Germinal center (tissue), 1 donor: ENCODE measurements around the gene SVIL.
"Not testable (repeated sequence)": the region's sequence is repeated elsewhere in the genome, so short reads cannot be mapped to it uniquely, and the experiment has no call there.

Source experiments
- DNase-seq: peaks from one replicate; pipeline ENCODE4 v3.0.0; 2012; ENCODE audit warnings: mixed read lengths, low spot score

SVIL gene

GRCh38 chr10:29649561-29650551 is 15.1 kb upstream of the SVIL start:
- DNase-seq: no peak

GRCh38 chr10:29648983-29649268 is 14.2 kb upstream of the SVIL start:
- DNase-seq: no peak

GRCh38 chr10:29648114-29648982 is 13.6 kb upstream of the SVIL start:
- no peak for DNase-seq

- no peak for DNase-seq
Measured at GRCh38 chr10:29647478-29647877, 12.7 kb upstream of the SVIL start.

GRCh38 chr10:29646960-29647461 is 12.2 kb upstream of the SVIL start:
- no peak for DNase-seq

GRCh38 chr10:29646238-29646902 is 11.6 kb upstream of the SVIL start:
- no peak for DNase-seq

GRCh38 chr10:29643771-29644501 is 9.2 kb upstream of the SVIL start:
- DNase-seq: no peak

GRCh38 chr10:29642990-29643389 is 8.2 kb upstream of the SVIL start:
- DNase-seq: no peak

- no peak for DNase-seq
Measured at GRCh38 chr10:29637537-29637936, 2.8 kb upstream of the SVIL start.

GRCh38 chr10:29636178-29636577 is 1.4 kb upstream of the SVIL start:
- no peak for DNase-seq

- no peak for DNase-seq
Measured at GRCh38 chr10:29635711-29636144, 957 bp upstream of the SVIL start.

- no peak for DNase-seq
Measured at GRCh38 chr10:29634105-29634504, 666 bp downstream of the SVIL start.

GRCh38 chr10:29631049-29631339 is 3.8 kb downstream of the SVIL start:
- DNase-seq: no peak

- no peak for DNase-seq
Measured at GRCh38 chr10:29630205-29631048, 4.3 kb downstream of the SVIL start.

- no peak for DNase-seq
Measured at GRCh38 chr10:29628912-29629526, 5.8 kb downstream of the SVIL start.

- DNase-seq: no peak
Measured at GRCh38 chr10:29628311-29628710, 6.5 kb downstream of the SVIL start.

GRCh38 chr10:29627201-29628132 is 7.3 kb downstream of the SVIL start:
- DNase-seq: no peak

- not testable (repeated sequence) for DNase-seq
Measured at GRCh38 chr10:29624357-29624756, 10.4 kb downstream of the SVIL start.

GRCh38 chr10:29623797-29624196 is 11.0 kb downstream of the SVIL start:
- DNase-seq: no peak
